GM21381 (cell line): ENCODE data around the gene LAMA2.
"Not testable (repeated sequence)": the region's sequence is repeated elsewhere in the genome, so short reads cannot be mapped to it uniquely, and the experiment has no call there.

ENCODE experiments used
- ATAC-seq: cut with Tn5 transposase; IDR thresholded peaks from one replicate; pipeline ENCODE4 v1.9.1; 2021; ENCODE audit warnings: mild to moderate bottlenecking, moderate library complexity; ENCODE audit not compliant: unreplicated experiment

The LAMA2 gene

DNA sequence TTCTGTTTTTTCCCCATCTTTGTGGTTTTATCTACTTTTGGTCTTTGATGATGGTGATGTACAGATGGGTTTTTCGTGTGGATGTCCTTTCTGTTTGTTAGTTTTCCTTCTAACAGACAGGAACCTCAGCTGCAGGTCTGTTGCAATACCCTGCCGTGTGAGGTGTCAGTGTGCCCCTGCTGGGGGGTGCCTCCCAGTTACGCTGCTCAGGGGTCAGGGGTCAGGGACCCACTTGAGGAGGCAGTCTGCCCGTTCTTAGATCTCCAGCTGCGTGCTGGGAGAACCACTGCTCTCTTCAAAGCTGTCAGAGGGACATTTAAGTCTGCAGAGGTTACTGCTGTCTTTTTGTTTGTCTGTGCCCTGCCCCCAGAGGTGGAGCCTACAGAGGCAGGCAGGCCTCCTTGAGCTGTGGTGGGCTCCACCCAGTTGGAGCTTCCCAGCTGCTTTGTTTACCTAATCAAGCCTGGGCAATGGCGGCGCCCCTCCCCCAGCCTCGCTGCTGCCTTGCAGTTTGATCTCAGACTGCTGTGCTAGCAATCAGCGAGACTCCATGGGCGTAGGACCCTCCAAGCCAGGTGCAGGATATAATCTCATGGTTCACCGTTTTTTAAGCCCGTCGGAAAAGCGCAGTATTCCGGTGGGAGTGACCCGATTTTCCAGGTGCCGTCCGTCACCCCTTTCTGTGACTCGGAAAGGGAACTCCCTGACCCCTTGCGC is 289.5 kb downstream of the LAMA2 start:
- ATAC-seq: not testable (repeated sequence)

- no peak for ATAC-seq
Measured at GRCh38 chr6:129175066-129175465, 292.1 kb downstream of the LAMA2 start.

DNA sequence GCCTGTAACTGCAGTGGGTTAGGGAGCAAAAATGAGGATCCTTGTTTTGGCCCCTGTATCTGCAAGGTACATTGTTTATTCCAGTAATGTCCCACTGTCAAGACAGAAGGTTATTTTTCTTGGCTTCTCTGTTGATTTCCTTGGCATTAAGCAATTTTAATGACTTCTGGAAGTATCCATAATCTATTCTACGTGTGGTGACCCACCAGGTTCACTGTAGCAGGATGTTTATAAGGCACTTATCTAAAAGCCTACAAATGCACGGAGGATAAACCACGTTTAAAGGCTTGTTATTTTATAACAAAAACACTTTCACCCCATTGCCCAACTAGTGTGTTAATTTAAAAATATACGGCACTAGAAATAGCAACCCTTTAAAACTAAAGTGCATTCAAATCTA is 294.9 kb downstream of the LAMA2 start:
- ATAC-seq: no peak

GRCh38 chr6:129179283-129179682 is 296.3 kb downstream of the LAMA2 start:
- no peak for ATAC-seq

DNA sequence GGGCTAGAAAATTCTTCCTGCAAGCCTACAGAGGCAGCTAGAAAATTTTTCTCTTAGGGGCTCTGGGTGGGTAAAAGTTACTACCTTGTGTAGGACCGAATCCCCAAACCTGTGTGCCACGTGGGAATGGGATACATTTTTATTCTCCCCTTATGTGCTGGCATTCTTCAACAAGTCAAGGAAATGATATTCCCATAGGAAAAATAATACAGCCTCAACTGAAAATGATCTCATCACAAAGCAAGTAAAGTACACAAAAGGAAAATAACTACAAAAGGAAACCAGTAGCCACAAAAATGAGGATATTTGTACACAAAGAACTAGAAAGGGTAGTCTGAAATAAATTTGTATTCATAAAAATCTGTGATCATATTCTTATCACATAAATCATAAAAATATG is 298.1 kb downstream of the LAMA2 start:
- no peak for ATAC-seq

DNA sequence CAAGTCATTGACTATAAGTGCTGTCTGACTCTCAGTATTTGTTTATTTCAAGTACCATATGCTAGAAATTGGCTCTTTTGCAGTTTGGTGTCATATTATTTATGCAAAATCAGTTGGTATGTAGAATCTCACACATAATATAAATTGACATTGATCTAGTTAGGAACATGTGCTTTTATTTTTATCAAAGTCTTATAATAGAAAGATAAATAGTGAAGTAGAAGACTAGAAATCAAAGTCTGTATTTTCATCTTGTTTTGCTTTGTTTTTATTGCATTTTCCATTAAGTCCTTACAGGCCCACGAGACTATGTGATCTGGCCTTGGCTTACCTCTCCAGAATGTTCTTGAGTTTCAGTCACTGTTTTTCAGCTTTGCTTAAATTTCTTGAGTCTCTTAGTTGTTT is 300.3 kb downstream of the LAMA2 start:
- no peak for ATAC-seq

GRCh38 chr6:129183681-129184301 is 300.9 kb downstream of the LAMA2 start:
- no peak for ATAC-seq

GRCh38 chr6:129184324-129184723 is 301.4 kb downstream of the LAMA2 start:
- ATAC-seq: no peak

DNA sequence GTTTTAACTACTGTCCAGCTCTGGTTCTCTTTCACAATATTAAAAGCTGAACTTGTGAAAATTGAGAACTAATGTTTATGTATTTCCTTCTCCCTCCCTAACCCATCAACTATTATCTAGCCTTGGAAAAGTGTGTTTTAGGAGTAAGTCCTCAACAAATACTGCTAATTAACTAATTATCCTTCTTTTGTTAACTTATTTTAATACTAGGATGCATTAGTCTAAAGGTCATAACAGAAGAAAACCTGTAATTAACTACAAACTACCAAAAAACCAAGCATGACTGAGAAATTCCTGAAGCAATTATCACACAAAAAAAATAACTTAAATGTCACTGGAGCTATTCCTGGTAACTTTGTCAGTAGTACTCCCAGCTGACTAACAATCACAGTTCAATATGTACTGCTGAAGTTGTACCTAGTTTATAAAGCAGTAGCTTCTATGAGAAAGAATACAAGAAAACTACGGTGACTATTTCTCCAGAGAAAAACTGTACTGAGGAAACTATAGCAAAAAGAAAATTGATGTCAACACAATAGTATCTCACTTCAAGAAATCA is 301.9 kb downstream of the LAMA2 start:
- ATAC-seq: no peak

DNA sequence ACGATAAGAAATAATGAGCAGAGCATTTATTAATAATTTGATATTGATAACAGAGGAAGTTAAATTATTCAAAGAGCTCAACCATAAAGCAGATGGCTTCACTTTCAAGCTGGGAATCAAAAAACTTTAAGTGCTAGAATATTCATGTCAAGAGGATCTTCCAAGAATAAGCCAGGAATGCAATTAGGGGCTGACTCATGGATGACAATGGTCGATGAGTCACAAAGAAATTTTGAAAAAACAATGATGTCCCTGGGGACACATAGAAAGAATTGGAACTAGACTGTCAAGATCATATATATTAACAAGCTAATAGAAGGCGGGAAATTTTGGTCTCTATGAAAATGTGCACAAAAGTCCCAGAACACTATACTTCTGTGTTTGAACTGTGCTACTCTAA is 304.1 kb downstream of the LAMA2 start:
- no peak for ATAC-seq

GRCh38 chr6:129188306-129188705 is 305.4 kb downstream of the LAMA2 start:
- no peak for ATAC-seq

GRCh38 chr6:129188795-129189194 is 305.9 kb downstream of the LAMA2 start:
- no peak for ATAC-seq

DNA sequence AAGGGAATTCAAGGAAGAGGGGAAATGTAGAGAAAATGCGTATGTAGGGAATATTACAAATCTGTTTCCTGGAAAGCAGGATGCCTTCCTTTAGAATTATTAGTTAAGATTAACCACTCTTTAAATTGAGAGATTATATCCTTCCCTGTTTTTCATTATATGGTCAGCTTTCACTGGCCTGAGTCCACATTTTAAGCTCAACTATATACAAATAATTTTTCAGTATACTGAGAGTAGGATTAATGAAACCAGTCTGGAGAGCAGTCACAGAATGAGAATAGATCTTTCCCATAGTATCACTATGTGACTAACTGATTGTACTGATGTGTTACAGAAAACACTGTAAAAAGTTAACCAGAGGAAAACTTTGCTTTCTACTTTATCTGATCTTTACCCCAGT is 306.3 kb downstream of the LAMA2 start:
- ATAC-seq: no peak

DNA sequence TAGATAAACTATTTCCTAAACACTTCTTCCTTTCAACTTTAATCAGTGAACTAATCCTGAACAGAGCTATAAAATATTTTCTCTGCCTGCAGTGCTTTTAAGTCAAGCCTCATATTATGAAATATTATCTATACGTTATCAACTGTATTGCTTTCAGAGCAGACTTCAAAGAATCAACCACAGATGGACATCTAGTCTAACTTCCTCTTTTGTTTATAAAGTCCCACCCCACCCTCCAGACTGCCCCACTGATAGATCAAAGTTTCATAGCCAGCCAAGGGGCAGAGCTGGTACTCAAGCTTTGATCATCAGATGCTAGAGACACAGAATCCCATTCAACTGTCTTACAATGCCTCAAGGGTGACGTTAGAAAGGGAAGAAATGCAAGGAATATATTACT is 308.3 kb downstream of the LAMA2 start:
- ATAC-seq: no peak

DNA sequence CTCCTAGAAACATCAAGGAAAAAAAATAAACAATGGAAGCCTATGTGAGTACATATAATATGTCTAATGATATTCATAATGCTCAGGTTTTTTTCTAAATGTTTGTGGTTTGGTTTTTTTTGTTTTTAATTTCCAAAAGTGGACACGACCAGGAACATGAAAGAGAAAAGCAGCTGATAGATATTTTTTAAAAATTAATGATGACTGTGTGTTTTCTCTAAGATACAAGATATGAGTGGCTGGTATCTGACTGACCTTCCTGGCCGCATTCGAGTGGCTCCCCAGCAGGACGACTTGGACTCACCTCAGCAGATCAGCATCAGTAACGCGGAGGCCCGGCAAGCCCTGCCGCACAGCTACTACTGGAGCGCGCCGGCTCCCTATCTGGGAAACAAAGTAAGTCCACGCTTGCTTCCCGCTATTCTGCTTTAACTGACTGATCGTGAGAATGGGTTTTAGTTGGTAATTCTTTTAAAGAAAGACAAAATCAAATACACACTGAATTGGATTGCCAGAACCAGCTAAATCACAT is 309.6 kb downstream of the LAMA2 start:
- no peak for ATAC-seq

DNA sequence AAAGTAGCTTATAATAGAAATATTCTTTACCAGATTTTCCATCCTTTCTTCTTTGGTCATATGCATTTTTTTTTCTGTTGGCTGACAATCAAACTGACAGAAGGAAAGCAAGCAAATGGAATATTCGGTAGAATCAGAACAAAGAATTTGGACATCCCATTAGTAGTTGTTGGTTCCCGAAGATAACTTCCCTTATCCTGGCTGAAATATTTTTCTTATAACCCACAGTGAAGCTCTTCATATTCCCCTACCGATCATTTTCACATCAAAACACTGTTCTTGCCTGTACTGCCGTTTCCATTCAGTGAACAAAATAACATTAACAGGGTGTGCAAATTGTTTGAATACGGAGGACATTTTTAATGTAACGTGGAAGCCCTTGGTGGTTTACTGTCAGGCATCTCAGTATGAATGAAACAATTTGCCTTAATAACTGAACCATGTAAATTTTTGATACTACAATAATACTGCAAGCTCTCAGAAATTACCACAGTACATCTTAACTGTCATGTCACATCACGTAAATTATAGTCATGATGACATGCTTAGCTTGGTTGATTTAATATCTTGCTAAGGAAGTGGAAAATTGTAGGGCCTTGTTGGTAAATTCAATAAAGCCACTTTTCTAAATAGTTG is 311.5 kb downstream of the LAMA2 start:
- no peak for ATAC-seq

DNA sequence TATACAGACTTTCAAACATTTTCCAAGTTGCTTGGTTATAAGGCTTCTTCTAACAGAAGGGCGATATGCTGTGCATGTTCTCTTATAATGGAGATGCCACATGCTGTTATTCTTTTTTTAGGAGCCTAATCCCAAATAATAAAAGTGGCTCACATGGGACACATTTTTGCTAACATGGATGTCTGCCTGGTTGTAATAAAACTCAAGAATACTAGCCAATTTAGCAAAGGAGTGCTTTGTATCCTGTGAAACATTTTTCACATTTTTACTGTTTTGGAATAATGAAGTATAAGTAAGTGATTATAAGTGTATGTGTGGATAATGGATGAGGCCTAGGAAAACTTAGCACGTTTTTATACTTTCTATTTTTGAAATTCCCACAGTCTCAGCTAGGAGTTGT is 312.2 kb downstream of the LAMA2 start:
- ATAC-seq: no peak

- ATAC-seq: no peak
Measured at GRCh38 chr6:129195643-129196042, 312.7 kb downstream of the LAMA2 start.

DNA sequence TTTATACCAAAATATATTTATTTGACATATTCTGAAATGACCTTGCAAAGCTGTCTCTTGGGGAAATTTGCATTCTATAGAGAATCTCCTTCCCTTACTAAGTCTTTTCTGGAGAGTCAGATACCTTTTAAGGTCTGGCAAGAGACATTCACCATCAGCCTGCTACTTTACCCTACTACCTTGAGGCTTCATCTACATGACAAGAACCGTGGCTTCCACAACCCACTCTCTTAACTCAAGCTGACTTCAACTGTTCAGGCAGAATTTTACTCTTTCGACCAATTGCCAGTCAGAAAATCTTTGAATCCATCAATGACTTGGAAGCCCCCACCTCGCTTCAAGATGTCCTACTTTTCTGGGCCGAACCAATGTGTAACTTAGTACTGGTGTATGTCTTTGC is 314.2 kb downstream of the LAMA2 start:
- no peak for ATAC-seq

GRCh38 chr6:129200151-129200550 is 317.2 kb downstream of the LAMA2 start:
- ATAC-seq: no peak

- ATAC-seq: no peak
Measured at GRCh38 chr6:129203190-129203900, 320.4 kb downstream of the LAMA2 start.
